Suppressor macrophage treated with lipopolysaccharide for 4 hours (primary cell): ENCODE results near the gene FBXO17.
"Not testable (repeated sequence)": the region's sequence is repeated elsewhere in the genome, so short reads cannot be mapped to it uniquely, and the experiment has no call there.

ENCODE experiments used
- DNase-seq: peaks from one replicate; pipeline ENCODE4 v3.0.0-alpha.2; 2020

Gene FBXO17

GRCh38 chr19:38979812-38980211, 4.3 kb upstream of the FBXO17 start:
- no peak for DNase-seq

GRCh38 chr19:38978326-38978689, 2.8 kb upstream of the FBXO17 start:
- DNase-seq: no peak

GRCh38 chr19:38977445-38978325, 2.1 kb upstream of the FBXO17 start:
- no peak for DNase-seq

GRCh38 chr19:38975861-38976271, 324 bp upstream of the FBXO17 start:
- DNase-seq: no peak

GRCh38 chr19:38974624-38975213, 823 bp downstream of the FBXO17 start:
- DNase-seq: no peak

GRCh38 chr19:38971672-38972071, 3.9 kb downstream of the FBXO17 start:
- DNase-seq: no peak

GRCh38 chr19:38970664-38971532, 4.6 kb downstream of the FBXO17 start:
- no peak for DNase-seq

- DNase-seq: not testable (repeated sequence)
Measured at GRCh38 chr19:38966149-38966548, 9.4 kb downstream of the FBXO17 start.

- no peak for DNase-seq
Measured at GRCh38 chr19:38964738-38965137, 10.8 kb downstream of the FBXO17 start.

- no peak for DNase-seq
Measured at GRCh38 chr19:38959618-38960017, 15.9 kb downstream of the FBXO17 start.

- DNase-seq: no peak
Measured at GRCh38 chr19:38958301-38958700, 17.2 kb downstream of the FBXO17 start.

GRCh38 chr19:38956264-38956663, 19.3 kb downstream of the FBXO17 start:
- DNase-seq: no peak

- no peak for DNase-seq
Measured at GRCh38 chr19:38953677-38954076, 21.9 kb downstream of the FBXO17 start.

- peak; percentile 48 for DNase-seq
Measured at GRCh38 chr19:38952395-38953165, 23.0 kb downstream of the FBXO17 start.

GRCh38 chr19:38951187-38951586, 24.4 kb downstream of the FBXO17 start:
- DNase-seq: no peak

- peak; percentile 78 for DNase-seq
Measured at GRCh38 chr19:38949580-38950367, 25.8 kb downstream of the FBXO17 start.

GRCh38 chr19:38946229-38947010, 29.1 kb downstream of the FBXO17 start:
- DNase-seq: no peak

GRCh38 chr19:38945562-38946228, 29.8 kb downstream of the FBXO17 start:
- DNase-seq: no peak

- no peak for DNase-seq
Measured at GRCh38 chr19:38944981-38945506, 30.5 kb downstream of the FBXO17 start.
